Effector memory CD4-positive, alpha-beta T cell (primary cell): ENCODE results near the gene ENTREP1.

Source experiments
- DNase-seq, 3 donors: peaks; one replicate each; pipeline ENCODE4 v3.0.0-alpha.2; 2020
- H3K27ac ChIP-seq: 2 replicates; pipeline ENCODE4 v1.7.0; 2013; ENCODE audit warnings: mild to moderate bottlenecking, low read length, moderate library complexity; ENCODE audit not compliant: insufficient read depth, poor library complexity, severe bottlenecking
- H3K27me3 ChIP-seq: replicated peaks from 2 replicates; pipeline ENCODE4 v1.7.0; 2013; ENCODE audit warnings: mild to moderate bottlenecking, low read length; ENCODE audit not compliant: insufficient read depth, control insufficient read depth, poor library complexity, severe bottlenecking
- H3K36me3 ChIP-seq: 2 replicates; pipeline ENCODE4 v1.7.0; 2013; ENCODE audit warnings: mild to moderate bottlenecking, low read length, moderate library complexity; ENCODE audit not compliant: control insufficient read depth, insufficient read depth
- H3K4me1 ChIP-seq: 2 replicates; pipeline ENCODE4 v1.7.0; 2013; ENCODE audit warnings: low read length, mild to moderate bottlenecking; ENCODE audit not compliant: control insufficient read depth, insufficient read depth, poor library complexity, severe bottlenecking
- H3K4me3 ChIP-seq: 2 replicates; pipeline ENCODE4 v1.7.0; 2013; ENCODE audit warnings: low read length, low read depth, mild to moderate bottlenecking; ENCODE audit not compliant: insufficient read depth, poor library complexity, severe bottlenecking
- H3K9me3 ChIP-seq: 2 replicates; pipeline ENCODE4 v1.7.0; 2013; ENCODE audit warnings: mild to moderate bottlenecking, low read length, moderate library complexity; ENCODE audit not compliant: control insufficient read depth

ENTREP1 gene

DNA sequence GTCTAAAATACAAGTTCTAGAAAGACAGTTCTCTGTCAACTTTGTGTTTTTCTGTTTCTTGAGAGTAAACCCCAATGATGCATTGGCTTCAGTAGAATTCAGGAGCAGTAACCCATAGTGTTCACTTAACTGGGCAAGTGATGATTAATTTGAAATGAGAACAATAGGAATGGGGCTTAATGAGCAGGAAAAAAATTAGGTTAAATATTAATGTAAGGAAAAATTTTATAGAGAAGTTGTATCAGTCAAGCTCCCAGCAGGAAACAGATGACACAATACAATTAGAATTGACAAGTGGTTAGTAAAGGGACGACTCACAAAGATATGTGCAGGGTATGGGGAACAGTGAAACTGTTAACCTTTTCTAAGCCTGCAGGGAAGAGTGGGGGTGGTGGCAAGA is 38.2 kb downstream of the ENTREP1 start:
- Histone ChIP-seq H3K4me3 (no peak overlapping the region), H3K27ac (no peak overlapping the region), H3K9me3 (no peaks in the 10 kb centered on the region), H3K4me1 (no peaks in the 10 kb centered on the region), H3K36me3 (no peaks in the 10 kb centered on the region), H3K27me3 (no peaks in the 10 kb centered on the region)
- no peak for DNase-seq

DNA sequence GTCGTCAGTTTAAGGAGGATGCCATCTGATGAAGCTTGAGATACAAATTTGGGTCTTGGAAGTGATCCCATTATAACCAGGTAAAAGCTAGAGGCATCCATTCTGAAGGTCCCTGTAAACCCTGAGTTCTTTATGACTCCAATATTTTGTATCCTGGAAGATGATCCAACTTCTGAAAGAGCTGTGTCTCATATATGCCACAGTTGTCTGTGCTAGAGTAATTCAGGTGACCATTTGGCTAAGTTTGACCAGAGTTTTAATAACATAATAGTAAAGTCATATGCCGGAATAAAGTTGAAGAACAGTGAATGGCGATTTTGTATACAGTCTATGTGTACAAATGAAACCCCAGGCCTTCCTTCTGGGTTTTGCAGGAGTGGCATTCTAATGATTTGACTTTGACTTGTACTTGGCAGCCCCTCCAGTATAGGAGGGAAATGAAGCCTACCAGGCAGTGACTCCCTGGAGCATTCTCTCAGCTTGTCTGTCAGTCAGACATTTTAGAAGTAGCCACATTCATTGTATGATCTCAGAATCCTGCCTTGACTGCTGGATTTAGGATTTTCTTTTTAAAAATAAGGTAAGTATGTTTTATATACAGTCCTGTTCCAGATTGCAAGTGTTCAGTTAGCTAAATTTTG is 39.6 kb downstream of the ENTREP1 start:
- Histone ChIP-seq H3K36me3 (no peaks in the 10 kb centered on the region), H3K9me3 (no peaks in the 10 kb centered on the region), H3K27me3 (no peaks in the 10 kb centered on the region), H3K4me3 (no peak overlapping the region), H3K4me1 (no peaks in the 10 kb centered on the region), H3K27ac (no peak overlapping the region)
- DNase-seq: no peak

DNA sequence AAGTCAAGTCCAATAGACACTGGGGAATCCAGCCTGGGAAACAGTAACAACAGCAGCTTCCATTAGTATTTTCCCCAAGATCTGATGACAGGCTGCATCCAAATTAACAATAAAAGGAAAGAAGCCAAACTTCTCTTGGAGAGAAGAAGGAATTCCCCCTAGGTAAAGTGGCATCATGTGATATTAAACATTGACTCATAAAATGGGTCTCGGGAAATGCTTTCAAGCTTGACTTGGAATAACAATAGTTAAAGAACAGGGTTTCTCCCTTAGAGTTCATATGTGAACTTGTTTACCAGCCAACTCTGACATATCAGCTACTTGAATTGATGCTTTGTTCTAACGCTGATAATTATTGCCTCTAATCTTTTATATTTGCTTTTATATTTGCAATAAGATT is 45.4 kb downstream of the ENTREP1 start:
- no peaks in the 10 kb centered on the region for H3K4me1 ChIP-seq
- no peak for DNase-seq
- no peaks in the 10 kb centered on the region for H3K27me3 ChIP-seq
- H3K4me3 ChIP-seq: no peak overlapping the region
- H3K9me3 ChIP-seq: no peaks in the 10 kb centered on the region
- H3K27ac ChIP-seq: no peak overlapping the region
- H3K36me3 ChIP-seq: no peaks in the 10 kb centered on the region

DNA sequence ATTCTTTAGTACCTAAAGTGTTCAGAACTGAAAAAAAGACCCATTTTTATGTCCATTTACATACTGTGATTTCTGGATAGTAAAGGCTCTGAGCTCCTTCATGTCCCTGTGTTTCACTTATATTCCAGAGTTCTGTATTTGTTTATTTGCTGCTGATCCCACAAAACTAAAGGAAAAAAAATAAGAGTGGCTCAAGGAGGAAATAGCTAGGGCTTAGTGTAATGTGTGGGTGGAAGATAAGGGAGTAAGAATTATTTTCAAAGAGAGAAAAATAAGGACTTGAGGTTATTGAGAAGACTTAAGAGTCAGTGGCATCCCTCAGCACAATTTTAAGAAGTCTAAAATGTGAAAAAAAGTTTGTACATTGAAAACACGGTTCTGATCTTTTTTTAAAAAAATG is 46.0 kb downstream of the ENTREP1 start:
- Histone ChIP-seq H3K9me3 (no peaks in the 10 kb centered on the region), H3K36me3 (no peaks in the 10 kb centered on the region), H3K27me3 (no peaks in the 10 kb centered on the region), H3K4me3 (no peak overlapping the region), H3K4me1 (no peaks in the 10 kb centered on the region), H3K27ac (no peak overlapping the region)
- DNase-seq: no peak

DNA sequence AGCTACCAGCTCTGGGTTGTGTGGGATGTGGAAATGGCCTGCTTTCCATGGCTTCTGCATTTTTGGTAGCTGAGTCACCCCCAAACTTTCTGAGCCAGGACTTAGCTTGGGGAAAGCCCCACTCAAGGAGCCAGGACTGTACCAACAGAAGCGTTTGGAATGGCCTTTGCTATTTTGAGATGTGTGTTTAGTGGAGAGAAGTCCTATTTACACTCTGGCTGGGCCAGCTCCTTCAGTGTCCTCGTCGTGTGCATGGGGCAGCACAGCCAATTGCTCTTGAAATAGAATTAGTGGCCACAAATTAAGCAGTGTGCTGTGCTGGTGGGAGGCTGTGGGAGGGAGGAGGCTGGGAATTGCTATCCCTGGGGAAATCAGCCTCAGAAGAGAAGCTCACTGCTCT is 51.6 kb downstream of the ENTREP1 start:
- no peak for DNase-seq
- no peak overlapping the region for H3K27ac ChIP-seq
- no peaks in the 10 kb centered on the region for H3K36me3 ChIP-seq
- no peak overlapping the region for H3K4me3 ChIP-seq
- no peaks in the 10 kb centered on the region for H3K27me3 ChIP-seq
- no peaks in the 10 kb centered on the region for H3K9me3 ChIP-seq
- H3K4me1 ChIP-seq: no peaks in the 10 kb centered on the region

DNA sequence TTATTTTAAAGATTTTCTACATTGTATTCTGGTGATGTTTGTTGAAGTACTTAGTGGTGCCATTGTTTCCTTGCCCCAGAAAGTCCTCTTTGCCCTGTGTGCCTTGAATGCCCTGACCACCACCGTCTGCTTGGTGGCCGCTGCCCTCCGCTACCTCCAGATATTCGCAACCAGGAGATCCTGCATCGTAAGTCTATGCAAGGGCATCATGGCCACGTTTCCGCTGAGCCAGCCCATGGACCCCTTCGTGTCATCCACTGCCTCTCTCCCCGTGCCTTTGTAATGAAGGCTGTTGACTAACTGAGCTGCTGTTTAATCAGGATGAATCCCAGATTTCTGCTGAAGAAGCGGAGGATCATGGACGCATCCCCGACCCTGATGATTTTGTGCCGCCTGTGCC is 52.3 kb downstream of the ENTREP1 start:
- DNase-seq: no peak

DNA sequence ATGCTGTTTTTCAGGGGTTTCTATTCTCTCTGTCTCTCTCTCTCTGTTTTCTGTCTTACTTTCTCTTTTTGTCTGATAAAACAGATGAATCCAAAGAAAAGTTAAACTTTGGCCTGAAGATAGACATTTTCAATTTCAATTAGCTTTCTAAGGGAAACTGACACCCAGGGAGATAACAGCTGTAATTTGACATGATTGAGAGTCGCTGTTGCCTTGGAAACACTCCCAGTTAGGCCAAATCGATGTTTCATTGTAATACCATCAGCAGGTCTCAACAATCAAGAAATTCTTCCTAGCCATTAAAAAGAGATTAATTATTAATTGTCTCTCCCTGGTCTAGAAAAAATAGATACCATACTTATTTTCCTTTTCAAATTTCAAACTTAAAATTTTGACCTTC is 53.0 kb downstream of the ENTREP1 start:
- no peak for DNase-seq
- no peak overlapping the region for H3K4me3 ChIP-seq
- H3K27ac ChIP-seq: no peak overlapping the region
- H3K27me3 ChIP-seq: no peaks in the 10 kb centered on the region
- no peaks in the 10 kb centered on the region for H3K36me3 ChIP-seq
- H3K9me3 ChIP-seq: no peaks in the 10 kb centered on the region
- no peaks in the 10 kb centered on the region for H3K4me1 ChIP-seq

More for the DNA sequence above, 52.3 kb downstream of the ENTREP1 start:
- Histone ChIP-seq H3K9me3 (no peaks in the 10 kb centered on the region), H3K27ac (no peak overlapping the region), H3K4me3 (no peak overlapping the region), H3K27me3 (no peaks in the 10 kb centered on the region), H3K36me3 (no peaks in the 10 kb centered on the region), H3K4me1 (no peaks in the 10 kb centered on the region)

DNA sequence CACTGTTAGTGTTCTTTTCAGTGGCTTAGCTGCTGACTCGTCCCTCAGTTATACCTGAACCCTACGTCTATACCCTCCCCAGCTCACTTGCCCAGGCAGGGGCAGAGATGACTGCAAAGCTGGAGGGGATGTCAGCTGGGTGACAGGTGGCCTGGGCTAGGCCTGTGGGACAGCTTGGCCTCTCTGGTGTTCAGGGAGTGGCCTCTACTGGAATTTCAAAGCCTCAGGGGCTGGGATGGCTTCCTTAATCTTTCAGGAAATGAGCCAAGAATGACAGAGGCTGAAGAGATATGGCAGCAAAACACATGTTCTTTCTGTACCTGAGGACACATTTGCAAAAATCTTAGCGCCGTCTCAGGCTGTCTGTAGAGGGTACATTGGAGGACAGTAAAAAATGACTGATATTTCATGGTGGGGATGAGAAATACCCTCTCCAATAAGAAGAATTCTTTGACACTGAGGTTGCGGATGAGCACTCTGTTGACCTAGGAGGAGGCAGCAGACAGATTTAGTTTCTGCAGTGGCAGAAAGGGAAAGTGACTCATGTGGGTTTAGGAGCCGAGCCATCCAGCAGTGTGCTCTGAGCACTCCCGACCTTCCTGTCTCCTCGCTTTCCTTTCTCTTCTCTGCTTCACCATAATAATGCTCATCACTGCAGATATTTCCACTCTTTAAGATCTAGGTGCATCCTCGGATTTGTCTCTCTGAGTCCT is 54.4 kb downstream of the ENTREP1 start:
- Histone ChIP-seq H3K36me3 (no peaks in the 10 kb centered on the region), H3K9me3 (no peaks in the 10 kb centered on the region), H3K4me3 (no peak overlapping the region), H3K27ac (no peak overlapping the region), H3K27me3 (no peaks in the 10 kb centered on the region), H3K4me1 (no peaks in the 10 kb centered on the region)
- no peak for DNase-seq

DNA sequence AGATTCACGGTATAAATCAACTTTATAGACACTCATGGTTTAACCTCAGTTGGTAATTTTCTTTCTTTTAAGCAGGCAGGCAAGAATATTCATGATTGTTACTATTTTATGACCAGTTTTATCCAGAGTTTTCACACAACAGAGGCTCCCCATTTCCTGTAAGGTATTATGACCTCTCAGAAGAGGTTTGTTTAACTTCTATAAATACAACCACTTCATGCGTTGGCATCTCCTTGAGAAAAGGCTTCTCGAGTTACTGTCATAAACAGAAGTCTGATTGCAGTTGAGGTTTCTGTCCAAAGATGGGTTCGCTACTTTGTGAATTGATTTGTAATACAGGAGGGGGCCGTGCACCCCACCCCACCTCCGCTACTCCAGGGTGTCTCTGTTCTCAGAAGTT is 55.3 kb downstream of the ENTREP1 start:
- no peaks in the 10 kb centered on the region for H3K9me3 ChIP-seq
- no peak for DNase-seq
- no peaks in the 10 kb centered on the region for H3K27me3 ChIP-seq
- H3K4me3 ChIP-seq: no peak overlapping the region
- H3K4me1 ChIP-seq: no peaks in the 10 kb centered on the region
- no peak overlapping the region for H3K27ac ChIP-seq
- no peaks in the 10 kb centered on the region for H3K36me3 ChIP-seq

DNA sequence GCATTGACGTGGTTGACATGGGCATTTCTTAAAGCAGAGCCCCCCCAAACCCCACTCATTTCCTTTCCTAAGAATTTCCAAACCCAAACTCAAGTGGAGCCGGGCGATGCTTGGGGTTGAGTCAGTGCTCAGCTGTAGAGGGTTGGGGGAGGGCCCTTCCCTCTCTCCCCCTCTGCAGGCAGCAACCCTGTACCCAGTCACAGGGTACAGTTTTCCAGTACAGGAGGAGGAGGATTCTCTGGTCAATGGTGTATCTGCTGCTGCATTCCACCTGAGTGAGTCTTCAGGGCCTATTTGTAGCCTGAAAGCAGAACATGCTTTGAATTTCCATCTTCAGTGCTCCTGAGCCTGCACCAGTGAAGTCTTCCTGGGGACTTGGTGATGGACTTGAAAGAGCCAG is 55.8 kb downstream of the ENTREP1 start:
- Histone ChIP-seq H3K4me3 (no peak overlapping the region), H3K27ac (no peak overlapping the region), H3K9me3 (no peaks in the 10 kb centered on the region), H3K4me1 (no peaks in the 10 kb centered on the region), H3K27me3 (no peaks in the 10 kb centered on the region), H3K36me3 (no peaks in the 10 kb centered on the region)
- no peak for DNase-seq
